Measurements from ENCODE around the gene HERC6.

DNA sequence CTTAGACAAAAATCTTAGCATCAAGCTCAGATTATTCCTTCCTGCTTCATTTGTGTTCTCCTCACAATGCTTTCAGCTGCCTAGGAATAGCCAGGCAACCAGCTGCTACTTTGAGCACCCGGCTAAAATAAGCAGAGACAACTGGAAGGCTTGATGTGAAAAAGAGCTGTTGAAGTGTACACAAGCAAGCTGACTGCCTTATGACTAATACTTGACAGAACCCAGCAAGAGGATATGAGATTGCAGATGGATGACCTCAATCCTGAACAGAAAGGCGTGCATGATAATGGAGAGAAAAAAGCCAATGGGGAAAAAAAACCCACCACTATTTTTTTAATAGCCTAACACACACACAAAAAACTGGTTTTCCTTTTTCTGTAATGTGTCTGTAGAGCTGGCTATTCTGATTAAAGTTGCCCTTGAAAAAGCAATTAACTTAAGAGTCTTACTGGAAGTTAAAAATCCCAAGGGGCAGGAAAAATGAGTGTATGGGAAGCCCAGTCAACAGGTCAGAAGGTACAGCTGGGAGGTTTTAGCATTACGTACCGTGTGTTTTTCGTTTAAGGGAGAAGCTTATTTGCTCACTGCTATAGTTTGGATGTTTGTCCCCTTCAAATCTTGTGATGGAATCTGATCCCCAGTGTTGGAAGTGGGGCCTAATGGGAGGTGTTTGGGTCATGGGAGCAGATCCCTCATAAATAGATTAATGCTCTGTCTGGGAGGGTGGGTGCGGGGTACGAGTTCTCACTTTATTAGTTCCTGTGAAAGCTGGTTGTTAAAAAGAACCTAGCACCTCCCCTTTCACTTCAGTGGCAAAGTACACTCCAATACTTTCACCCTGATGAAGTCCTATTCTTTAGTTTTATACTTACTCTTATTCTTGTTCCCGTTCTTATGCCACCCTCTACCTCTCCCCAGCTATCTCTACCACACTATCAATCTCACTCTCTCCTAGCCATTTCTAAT, 37.1 kb upstream of the HERC6 start:
- TF ChIP-seq, protein P1, sequence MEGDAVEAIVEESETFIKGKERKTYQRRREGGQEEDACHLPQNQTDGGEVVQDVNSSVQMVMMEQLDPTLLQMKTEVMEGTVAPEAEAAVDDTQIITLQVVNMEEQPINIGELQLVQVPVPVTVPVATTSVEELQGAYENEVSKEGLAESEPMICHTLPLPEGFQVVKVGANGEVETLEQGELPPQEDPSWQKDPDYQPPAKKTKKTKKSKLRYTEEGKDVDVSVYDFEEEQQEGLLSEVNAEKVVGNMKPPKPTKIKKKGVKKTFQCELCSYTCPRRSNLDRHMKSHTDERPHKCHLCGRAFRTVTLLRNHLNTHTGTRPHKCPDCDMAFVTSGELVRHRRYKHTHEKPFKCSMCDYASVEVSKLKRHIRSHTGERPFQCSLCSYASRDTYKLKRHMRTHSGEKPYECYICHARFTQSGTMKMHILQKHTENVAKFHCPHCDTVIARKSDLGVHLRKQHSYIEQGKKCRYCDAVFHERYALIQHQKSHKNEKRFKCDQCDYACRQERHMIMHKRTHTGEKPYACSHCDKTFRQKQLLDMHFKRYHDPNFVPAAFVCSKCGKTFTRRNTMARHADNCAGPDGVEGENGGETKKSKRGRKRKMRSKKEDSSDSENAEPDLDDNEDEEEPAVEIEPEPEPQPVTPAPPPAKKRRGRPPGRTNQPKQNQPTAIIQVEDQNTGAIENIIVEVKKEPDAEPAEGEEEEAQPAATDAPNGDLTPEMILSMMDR (IDR thresholded peaks at IDR 0.05; ENCODE audit: low read depth, low read length) = no peak
- TF ChIP-seq, protein P2, sequence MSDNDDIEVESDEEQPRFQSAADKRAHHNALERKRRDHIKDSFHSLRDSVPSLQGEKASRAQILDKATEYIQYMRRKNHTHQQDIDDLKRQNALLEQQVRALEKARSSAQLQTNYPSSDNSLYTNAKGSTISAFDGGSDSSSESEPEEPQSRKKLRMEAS (IDR thresholded peaks at IDR 0.05; ENCODE audit: low read depth, low read length) = no peak
